ENCODE data around the gene PI4K2B.
"Not testable (repeated sequence)": the region's sequence is repeated elsewhere in the genome, so short reads cannot be mapped to it uniquely, and the experiment has no call there.

The PI4K2B gene

DNA sequence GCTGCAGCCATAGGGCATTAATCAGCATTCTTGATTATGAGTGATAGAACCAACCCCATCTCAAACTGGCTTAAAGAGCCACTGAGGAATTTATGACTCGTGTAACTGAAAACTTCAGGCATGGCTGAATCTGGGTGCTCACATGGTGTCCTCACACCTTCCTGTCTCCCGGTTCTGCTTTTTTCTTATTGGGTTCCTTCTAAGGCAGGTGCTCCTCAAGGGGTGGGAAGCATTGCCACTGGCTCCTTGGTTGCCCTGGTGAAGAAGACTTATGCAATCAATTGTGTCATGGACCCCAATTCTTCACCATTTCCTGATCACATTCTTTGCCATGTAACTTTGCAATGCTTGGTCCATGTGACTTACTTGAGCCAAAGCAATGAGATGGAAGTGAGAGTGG lies 74.5 kb downstream of the PI4K2B start:
- DNase-seq = no peak

DNA sequence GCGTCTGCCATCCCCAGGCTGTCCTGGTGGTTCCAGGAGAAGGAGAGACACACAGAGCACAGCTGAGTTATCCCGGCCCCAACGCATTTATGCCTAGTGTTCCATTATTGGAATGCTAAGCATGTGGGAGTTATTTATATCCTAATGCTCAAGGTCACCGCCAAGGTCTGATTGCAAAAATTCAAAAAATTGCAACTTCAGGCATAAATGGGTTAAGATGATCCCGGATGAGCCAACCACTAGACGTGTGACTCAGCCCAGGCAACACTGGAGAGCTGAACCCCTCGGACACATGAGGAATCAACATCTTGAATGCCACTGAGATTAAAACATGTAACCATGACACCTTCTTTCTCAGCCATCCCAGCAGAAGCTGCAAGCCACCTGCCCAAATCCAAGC lies 74.9 kb downstream of the PI4K2B start:
- no peak for DNase-seq

DNA sequence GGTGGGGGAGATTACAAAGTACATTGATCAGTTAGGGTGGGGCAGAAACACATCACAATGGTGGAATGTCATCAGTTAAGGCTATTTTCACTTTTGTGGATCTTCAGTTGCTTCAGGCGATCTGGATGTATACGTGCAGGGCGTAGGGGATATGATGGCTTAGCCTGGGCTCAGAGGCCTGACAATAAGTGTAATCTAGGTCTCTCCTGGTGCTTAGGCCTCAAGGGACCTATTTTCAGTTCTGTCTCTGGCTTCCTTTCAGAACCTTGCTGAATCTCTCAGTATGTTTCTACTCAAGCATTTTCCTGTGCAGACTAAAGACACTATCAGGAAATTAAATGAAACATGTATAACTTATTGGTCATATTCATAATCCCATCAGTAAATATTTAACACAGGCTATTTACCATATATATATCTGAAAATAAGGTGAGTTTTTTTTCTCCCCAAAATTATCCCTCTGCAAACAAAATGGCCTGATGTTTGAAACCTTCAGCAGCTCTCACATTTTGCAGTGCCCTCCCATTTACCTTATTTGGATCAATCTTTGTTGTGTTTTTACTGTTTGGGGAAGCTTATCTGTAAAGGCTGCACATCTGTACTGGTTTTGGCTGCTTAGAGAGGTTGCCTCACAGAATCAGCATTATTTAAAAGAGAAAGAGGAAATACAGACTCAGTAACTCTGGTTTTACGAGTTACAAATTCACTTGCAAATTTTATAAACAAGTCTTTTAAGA lies 76.4 kb downstream of the PI4K2B start:
- no peak for DNase-seq

DNA sequence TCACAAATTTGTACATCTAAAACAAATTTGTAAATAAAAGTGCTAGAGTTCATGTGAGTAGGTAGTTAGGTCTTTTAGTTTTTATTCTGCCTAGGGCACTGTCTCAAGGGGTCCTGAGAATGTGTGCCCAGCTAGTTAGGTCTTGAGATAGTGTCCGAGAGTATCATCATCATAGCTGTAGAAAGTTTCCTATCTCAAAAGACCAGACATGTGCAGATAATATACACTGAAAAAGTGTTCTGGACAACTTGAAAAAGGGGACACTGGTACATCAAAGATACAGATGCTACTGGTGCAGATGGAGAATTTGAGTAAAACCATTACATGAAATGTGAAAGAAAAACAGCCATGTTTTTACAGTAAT lies 77.0 kb downstream of the PI4K2B start:
- DNase-seq = no peak

DNA sequence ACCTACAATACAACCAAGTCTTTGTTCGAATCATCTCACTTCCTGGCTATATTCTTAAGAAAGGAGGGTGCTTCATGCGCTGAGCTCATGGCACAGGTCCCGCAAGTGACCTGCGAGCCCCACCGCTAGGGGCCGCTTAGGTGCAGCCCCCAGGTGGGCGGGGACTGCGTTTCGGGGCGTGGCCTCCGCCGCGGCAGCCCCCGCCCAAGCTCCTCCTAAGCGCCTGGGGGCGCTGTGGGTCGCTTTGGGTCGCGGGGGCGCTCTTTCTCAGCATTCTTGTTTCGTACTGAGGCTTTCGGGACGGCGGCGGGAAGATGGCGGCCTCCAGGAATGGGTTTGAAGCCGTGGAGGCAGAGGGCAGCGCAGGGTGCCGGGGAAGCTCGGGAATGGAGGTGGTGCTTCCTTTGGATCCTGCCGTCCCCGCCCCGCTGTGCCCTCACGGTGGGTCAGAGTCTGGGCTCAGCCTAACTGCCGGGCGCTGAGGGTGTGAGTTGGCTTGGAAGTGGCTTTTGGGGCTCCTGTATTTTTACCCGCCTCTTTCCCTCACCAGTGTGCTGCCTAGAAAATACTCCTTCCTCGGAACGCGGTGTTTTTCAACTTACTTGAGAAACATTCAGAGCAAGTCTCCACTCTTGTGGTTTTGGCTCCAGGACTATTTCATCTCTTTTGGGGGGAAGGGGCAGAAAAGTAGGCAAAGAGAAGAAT lies 78.8 kb downstream of the PI4K2B start, which contains the start of gene ZCCHC4:
ZCCHC4 (plus strand) TSS at position 279 of the 705 bp plus-strand sequence; CDS start at position 315, 36 bp downstream.
- DNase-seq = peak; percentile 90

DNA sequence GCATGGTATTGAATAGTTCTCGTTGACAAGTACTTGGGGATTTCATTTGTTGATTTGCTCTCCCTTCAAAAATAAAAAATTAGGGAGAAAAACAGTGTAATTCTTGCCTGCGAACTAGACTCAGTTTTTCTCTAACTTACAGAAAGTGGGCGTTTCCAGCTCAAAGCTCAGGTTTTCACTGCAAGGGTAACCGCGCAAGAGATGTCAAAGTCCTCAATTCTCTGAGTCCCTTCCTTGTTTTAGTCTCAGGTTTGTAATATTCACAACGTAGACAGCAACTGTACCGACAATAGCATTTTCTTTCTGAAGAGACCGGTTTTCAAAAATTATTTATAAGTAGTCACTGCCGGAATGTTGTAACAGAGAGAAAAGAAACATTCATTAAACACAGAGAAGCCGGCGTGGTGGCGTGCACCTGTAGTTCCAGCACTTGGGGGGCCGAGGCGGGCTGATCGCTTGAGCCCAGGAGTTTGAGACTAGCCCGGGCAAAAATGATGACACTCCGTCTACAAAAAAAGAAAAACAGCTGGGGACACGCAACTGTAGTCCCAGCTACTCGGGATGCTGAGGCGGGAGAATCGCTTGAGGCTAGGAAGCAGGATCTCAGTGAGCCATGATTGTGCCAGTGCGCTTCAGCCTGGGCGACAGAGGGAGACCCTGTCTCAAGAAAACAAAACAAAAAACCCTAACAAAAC lies 79.5 kb downstream of the PI4K2B start:
- DNase-seq = no peak

DNA sequence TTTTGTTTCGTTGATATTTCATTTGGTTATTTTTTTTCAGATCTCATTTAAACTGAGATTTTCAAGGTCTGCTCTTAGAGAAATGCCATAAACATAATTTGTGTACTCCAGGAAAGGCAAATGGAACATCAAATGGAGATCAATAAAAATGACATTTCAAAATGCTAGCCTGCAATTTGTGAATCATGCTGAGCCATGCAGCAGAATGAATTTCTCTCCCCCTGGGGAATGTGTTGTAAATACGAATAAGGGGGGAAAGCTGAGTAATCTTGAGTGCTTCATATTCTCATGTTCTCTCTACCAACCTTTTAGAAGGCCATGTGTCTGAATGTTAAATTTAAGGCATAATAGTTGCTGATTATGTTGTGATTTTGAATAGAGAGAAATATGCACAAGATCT lies 86.5 kb downstream of the PI4K2B start:
- peak; percentile 30 for DNase-seq

DNA sequence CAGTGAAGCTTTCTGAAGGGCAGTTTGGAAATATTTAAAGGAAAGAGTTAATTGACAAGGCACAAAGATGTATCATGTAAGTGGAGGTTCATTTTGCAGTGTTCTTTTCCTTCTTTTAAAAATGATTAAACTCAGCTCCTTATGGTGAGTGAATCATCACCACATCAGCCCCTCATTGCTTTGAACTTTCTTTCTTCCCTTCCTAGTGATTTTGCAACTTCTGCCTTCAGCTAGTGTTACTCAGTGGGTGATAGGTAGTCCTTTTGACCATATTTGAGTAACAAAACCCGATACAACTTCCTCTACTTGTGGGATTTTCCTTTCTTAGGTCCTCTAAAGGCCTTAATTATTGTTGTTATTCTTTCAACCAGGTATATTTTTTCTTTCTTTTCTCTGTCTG lies 86.9 kb downstream of the PI4K2B start:
- peak; percentile 77 for DNase-seq

DNA sequence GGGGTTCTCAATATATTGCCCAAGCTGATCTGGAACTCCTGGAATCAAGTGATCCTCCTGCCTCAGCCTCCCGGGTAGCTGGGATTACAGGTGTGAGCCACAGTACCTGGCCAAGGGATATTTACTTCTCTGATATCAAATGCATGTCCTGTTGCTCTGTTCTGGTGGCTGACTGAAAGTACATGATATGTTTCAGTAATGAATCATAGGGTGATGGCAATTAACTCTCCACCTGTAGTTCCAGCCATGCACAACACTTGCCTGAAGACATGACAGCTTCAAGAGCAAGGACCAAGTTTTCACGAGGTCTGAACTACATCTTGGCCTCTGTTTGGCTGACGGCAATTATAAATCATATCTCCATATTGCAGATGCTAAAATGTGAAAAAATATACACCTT lies 87.9 kb downstream of the PI4K2B start:
- DNase-seq = peak; percentile 24

DNA sequence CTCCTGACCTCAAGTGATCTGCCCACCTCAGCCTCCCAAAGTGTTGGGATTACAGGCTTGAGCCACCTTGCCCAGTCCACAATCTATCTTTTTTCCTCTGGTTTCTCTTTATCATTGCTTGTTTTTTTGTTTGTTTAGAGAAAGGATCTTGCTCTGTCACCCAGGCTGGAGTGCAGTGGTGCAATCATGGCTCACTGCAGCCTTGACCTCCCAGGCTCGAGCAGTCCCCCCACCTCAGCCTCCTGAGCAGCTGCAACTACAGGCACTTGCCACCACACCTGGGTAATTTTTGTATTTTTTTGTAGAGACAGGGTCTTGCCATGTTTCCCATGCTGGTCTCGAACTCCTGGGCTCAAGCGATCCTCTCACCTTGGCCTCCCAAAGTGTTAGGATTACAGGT lies 94.6 kb downstream of the PI4K2B start:
- DNase-seq = not testable (repeated sequence)

Measured in activated CD4-positive, alpha-beta T cell treated with anti-CD3 and anti-CD28 coated beads, Interleukin-10, Interleukin-2, amounts not matched to agents 100 ng/mL and 50 ng/mL, durations not matched to agents 16 hours and 8 hours (primary cell).